ENCODE data around the gene ARHGEF39.
"Not testable (repeated sequence)": the region's sequence is repeated elsewhere in the genome, so short reads cannot be mapped to it uniquely, and the experiment has no call there.

Gene ARHGEF39

DNA sequence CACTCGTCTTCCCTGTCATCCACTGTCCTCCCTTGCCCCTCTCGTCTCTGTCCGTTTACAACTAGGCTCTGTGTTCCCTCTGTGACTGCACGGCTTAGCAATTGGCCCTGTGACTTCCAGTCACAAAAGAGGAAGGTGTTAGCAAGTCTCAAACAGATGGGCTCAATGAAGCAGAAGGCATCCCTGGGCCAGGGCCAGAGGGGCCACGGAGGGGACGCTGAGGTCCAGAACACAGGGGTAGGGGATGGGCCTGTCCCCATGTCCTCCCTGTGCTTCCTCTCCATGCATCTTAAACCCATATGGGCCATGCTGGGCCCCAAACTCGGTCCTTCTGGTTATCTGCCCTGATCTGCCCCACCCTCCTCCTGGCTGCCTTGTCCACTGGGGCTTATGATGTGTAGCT, 46.7 kb downstream of the ARHGEF39 start, which contains the start of gene CD72:
TSS of gene CD72 (minus strand) at position 89 of the 403 bp plus-strand sequence. CDS start 110 bp downstream, outside the sequence.
- TF ChIP-seq, protein P1, sequence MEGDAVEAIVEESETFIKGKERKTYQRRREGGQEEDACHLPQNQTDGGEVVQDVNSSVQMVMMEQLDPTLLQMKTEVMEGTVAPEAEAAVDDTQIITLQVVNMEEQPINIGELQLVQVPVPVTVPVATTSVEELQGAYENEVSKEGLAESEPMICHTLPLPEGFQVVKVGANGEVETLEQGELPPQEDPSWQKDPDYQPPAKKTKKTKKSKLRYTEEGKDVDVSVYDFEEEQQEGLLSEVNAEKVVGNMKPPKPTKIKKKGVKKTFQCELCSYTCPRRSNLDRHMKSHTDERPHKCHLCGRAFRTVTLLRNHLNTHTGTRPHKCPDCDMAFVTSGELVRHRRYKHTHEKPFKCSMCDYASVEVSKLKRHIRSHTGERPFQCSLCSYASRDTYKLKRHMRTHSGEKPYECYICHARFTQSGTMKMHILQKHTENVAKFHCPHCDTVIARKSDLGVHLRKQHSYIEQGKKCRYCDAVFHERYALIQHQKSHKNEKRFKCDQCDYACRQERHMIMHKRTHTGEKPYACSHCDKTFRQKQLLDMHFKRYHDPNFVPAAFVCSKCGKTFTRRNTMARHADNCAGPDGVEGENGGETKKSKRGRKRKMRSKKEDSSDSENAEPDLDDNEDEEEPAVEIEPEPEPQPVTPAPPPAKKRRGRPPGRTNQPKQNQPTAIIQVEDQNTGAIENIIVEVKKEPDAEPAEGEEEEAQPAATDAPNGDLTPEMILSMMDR (IDR thresholded peaks at IDR 0.05; ENCODE audit: low read depth, low read length, missing control alignments): no peak
- DNase-seq (ENCODE audit: extremely low read depth, low read depth): no peak
- peak within 1 kb of the TSS; percentile 13; the same call in 1 of the 2 replicates for H3K4me3 ChIP-seq (replicated peaks; ENCODE audit: low read depth, low read length)

DNA sequence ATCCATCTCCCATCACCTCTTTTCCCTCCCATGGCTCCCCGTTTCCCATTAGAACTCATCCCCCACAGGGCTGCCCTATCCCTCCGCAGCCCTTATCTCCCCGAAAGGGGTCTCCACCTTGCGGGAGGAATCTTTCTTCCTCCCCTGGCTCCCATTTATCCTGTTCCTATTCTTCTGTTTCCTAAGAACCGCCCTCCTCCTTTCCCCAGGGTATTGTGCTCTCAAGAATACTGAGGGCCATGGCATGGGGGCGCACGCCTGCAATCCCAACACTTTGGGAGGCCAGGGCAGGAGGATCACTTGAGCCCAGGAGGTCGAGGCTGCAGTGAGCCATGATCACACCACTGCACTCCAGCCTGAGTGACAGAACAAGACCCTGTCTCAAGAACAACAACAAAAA, 47.4 kb downstream of the ARHGEF39 start:
- TF ChIP-seq, protein P1 (IDR thresholded peaks at IDR 0.05; ENCODE audit: low read depth, low read length, missing control alignments): no peak
- DNase-seq (ENCODE audit: extremely low read depth, low read depth): no peak
- no peak overlapping the region for H3K4me3 ChIP-seq (replicated peaks; ENCODE audit: low read depth, low read length)

DNA sequence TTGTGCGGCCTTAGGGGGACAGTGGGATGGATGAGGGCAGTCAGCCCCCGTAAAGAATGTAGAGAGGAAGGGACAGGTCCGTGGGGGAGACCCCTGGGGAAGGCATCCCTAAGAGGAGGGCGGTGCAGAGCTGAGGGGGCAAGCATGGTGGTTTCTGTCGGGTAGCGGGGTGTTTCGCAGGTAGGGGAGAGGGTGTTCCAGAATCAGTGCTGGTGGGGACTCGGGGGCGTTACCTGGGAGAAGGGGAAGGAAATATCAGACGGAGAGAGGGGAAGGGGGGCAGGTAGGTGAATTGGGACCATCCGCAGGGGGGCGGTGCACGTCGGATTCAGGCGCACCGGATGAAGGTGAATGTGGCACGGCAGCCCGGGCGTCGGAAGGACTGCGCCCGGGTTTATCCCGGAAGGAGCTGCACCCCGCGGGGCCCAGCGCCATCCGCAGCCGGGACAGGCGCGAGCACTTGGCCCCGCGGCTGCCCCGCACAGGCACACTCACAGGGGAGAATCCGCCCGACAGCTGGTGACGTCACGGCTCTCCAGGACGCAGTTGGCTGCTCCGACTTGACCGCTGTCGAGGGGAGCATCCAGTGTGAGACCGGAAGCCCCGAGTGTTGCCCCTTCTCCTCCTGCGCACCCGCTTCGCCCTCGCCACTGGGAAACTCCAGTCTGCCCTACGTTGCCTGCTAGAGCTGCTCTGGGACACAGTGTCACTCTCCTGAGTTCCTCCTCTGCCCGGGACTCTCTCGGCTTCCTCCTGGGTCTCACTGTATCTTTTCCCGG, 48.1 kb downstream of the ARHGEF39 start:
- TF ChIP-seq, protein P1 (IDR thresholded peaks at IDR 0.05; ENCODE audit: low read depth, low read length, missing control alignments): no peak
- no peak for DNase-seq (ENCODE audit: extremely low read depth, low read depth)

DNA sequence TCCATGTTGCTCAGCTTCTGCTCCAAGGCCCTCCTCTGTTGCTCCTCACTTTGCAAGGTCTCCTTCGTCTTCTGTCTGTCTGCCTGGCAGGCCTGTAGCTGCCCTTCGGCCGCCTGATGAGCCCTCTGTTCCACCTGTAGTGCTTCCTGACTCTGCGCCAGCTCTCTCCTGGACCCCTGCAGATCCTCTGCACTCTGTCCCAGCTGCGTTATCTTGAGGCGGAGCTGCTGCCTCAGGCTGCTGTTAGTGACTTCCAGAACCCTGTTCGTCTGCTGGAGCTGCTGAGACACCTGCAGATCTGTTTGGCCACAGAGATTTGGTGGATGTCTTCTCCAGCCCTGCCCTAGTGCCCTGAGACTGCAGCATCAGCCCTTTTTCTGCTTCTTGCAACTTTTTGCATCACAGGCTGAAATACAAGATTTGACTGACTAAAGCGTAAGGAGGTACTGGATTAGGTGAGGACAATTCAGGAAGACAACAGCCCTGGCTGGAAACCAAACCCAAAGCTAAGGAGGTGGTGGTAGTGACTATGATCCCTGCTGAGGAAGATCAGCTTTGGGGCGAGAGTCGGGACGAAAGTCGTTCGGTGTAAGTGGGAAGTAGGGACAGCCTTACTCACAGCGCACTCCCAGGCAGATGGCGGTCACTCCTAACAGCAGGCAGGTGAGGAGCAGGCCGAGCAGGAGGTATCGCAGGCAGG, 48.9 kb downstream of the ARHGEF39 start:
- no peak overlapping the region for H3K4me3 ChIP-seq (replicated peaks; ENCODE audit: low read depth, low read length)
- no peak for DNase-seq (ENCODE audit: extremely low read depth, low read depth)
- TF ChIP-seq, protein P1 (IDR thresholded peaks at IDR 0.05; ENCODE audit: low read depth, low read length, missing control alignments): no peak

More for the DNA sequence above, 48.1 kb downstream of the ARHGEF39 start:
- H3K4me3 ChIP-seq (replicated peaks; ENCODE audit: low read depth, low read length): peak overlapping the region; percentile 13

DNA sequence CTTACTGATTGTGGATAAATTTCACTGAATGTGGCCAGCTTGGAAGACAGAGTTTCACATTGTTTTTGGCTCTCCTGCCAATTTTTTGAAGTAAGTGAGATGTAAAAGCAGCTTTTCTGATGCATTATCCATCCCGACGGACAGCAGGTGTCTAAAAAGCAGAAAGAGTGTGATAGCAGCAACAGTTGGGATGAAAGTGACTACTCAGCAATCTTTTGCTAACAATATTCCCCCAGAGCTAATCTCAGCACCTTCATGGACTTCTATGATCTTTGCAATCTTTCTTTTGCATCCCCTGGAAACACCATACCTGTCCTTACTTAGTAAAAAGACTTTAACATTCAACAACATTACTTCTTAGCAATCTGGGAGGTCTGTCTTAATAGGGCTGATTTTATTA, 52.2 kb downstream of the ARHGEF39 start:
- TF ChIP-seq, protein P1 (IDR thresholded peaks at IDR 0.05; ENCODE audit: low read depth, low read length, missing control alignments): no peak
- no peak for DNase-seq (ENCODE audit: extremely low read depth, low read depth)
- H3K4me3 ChIP-seq (replicated peaks; ENCODE audit: low read depth, low read length): no peak overlapping the region

DNA sequence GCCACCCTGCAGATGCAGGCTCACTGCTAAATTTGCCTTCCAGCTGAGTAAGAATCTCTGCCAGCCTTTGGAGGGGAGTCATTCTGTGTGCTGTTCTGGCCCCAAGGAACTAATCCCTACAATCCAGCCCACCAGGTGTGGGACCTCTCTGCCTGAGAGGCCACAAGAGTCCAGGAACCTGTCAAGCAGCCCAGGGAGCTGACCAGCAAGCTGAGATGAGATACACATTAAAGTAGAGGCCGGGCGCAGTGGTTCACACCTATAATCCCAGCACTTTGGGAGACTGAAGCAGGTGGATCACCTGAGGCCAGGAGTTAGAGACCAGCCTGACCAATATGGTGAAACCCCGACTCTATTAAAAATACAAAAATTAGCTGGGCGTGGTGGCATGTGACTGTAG, 52.9 kb downstream of the ARHGEF39 start:
- DNase-seq (ENCODE audit: extremely low read depth, low read depth); H3K4me3 ChIP-seq (replicated peaks; ENCODE audit: low read depth, low read length): not testable (repeated sequence)

DNA sequence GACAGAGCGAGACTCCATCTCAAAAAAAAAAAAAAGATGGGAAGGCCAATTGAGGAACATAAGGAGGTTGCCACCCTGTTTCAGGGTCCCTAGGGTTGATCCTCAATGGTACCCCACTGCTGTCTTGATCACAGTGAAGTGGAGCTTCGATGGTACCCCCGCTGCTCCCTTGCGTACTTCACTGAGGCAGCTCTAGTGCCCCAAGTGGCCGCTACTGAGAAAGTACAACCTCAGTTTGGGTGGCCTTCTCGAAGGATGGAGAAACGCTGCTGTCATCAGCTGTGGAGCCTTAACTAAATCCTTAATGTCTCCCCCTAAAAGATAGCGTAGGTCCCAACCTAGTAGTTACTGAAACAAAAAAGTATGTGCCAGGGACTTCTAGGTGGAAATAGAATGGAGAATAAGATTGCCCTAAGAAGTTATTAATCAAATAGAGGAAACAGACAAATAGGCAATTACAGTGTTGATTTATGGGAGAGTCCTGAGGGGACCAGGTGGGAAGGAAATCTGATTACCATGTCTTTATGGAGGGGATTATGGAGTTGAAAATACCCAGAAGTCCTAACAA, 53.7 kb downstream of the ARHGEF39 start:
- TF ChIP-seq, protein P1 (IDR thresholded peaks at IDR 0.05; ENCODE audit: low read depth, low read length, missing control alignments): peak; percentile 76
- no peak for DNase-seq (ENCODE audit: extremely low read depth, low read depth)

More for the DNA sequence above, 53.7 kb downstream of the ARHGEF39 start:
- H3K4me3 ChIP-seq (replicated peaks; ENCODE audit: low read depth, low read length): no peak overlapping the region
